OCI-LY1 (cell line): ENCODE data around the gene RSAD1.

Experiments
- H2AFZ ChIP-seq: fragments of 200-600 bp; sonication (generic), shearing (Covaris generic); 2 replicates; pipeline ENCODE4 v1.6.0; 2014; ENCODE audit warnings: antibody characterized with exemption, mild to moderate bottlenecking, low read length
- H3F3A ChIP-seq: fragments of 200-600 bp; sonication (generic), shearing (Covaris generic); 2 replicates; pipeline ENCODE4 v1.6.0; 2014; ENCODE audit warnings: mild to moderate bottlenecking, antibody characterized with exemption, low read length, moderate library complexity; ENCODE audit not compliant: insufficient read depth
- H3K27ac ChIP-seq: fragments of 200-600 bp; sonication (generic); 2 replicates; pipeline ENCODE4 v1.5.1; 2014; ENCODE audit warnings: low read length, mixed run types, mild to moderate bottlenecking, low read depth; ENCODE audit not compliant: poor library complexity, severe bottlenecking
- H3K27me3 ChIP-seq: fragments of 200-600 bp; sonication (generic); 2 replicates; pipeline ENCODE4 v1.6.0; 2014; ENCODE audit warnings: antibody characterized with exemption, mild to moderate bottlenecking, low read length, moderate library complexity; ENCODE audit not compliant: insufficient read depth
- H3K36me3 ChIP-seq: fragments of 200-600 bp; sonication (generic); 2 replicates; pipeline ENCODE4 v1.6.1; 2014; ENCODE audit warnings: mild to moderate bottlenecking, antibody characterized with exemption, low read length, moderate library complexity, mixed read lengths; ENCODE audit not compliant: insufficient read depth
- H3K4me1 ChIP-seq: fragments of 200-600 bp; sonication (generic); 2 replicates; pipeline ENCODE4 v1.5.1; 2014; ENCODE audit warnings: mild to moderate bottlenecking, low read length, moderate library complexity; ENCODE audit not compliant: insufficient read depth, severe bottlenecking
- H3K4me2 ChIP-seq: fragments of 200-600 bp; sonication (generic), shearing (Covaris generic); 2 replicates; pipeline ENCODE4 v1.6.1; 2014; ENCODE audit warnings: low read length
- H3K4me3 ChIP-seq: fragments of 200-600 bp; sonication (generic); 2 replicates; pipeline ENCODE4 v1.5.1; 2014; ENCODE audit warnings: low read length, low read depth, mild to moderate bottlenecking, mixed read lengths; ENCODE audit not compliant: poor library complexity, severe bottlenecking
- H3K79me2 ChIP-seq: fragments of 200-600 bp; shearing (Covaris generic); 2 replicates; pipeline ENCODE4 v1.6.1; 2016; ENCODE audit warnings: mixed run types, low read length, mixed read lengths; ENCODE audit not compliant: insufficient read depth
- H3K9ac ChIP-seq: fragments of 200-600 bp; sonication (generic), shearing (Covaris generic); 2 replicates; pipeline ENCODE4 v1.6.1; 2014; ENCODE audit warnings: mild to moderate bottlenecking, low read length, mixed read lengths
- H3K9me2 ChIP-seq: fragments of 200-600 bp; sonication (generic), shearing (Covaris generic); 2 replicates; pipeline ENCODE4 v1.6.1; 2014; ENCODE audit warnings: low read depth, mild to moderate bottlenecking, low read length, mixed read lengths
- H3K9me3 ChIP-seq: fragments of 200-600 bp; shearing (Covaris generic); 2 replicates; pipeline ENCODE4 v1.6.1; 2014; ENCODE audit warnings: low read length, mixed read lengths
- H4K20me1 ChIP-seq: fragments of 200-600 bp; sonication (generic), shearing (Covaris generic); 2 replicates; pipeline ENCODE4 v1.6.0; 2016; ENCODE audit warnings: mild to moderate bottlenecking, low read length; ENCODE audit not compliant: insufficient read depth
- CTCF ChIP-seq: fragments of 200-600 bp; sonication (generic), shearing (Covaris generic); IDR thresholded peaks from 2 replicates; pipeline ENCODE4 v1.5.1; 2017; ENCODE audit warnings: mild to moderate bottlenecking, antibody characterized with exemption, low read length, moderate library complexity, mixed read lengths
- EZH2 ChIP-seq: fragments of 200-600 bp; sonication (generic), shearing (Covaris generic); IDR thresholded peaks from 2 replicates; pipeline ENCODE4 v1.8.0; 2017; ENCODE audit warnings: borderline replicate concordance, mixed run types, mild to moderate bottlenecking, antibody characterized with exemption, low read length, moderate library complexity, mixed read lengths

RSAD1 gene

GRCh38 chr17:50432125-50432762 lies 46.4 kb upstream of the RSAD1 start:
- H3K9ac ChIP-seq, result no peak overlapping the region
- no peak overlapping the region for H3K4me3 ChIP-seq
- H3K36me3 ChIP-seq, result no peaks in the 10 kb centered on the region
- no peaks in the 10 kb centered on the region for H3K9me2 ChIP-seq
- H3K27ac ChIP-seq, result no peak overlapping the region
- H2AFZ ChIP-seq, result no peak overlapping the region
- TF ChIP-seq EZH2 (no peak), CTCF (no peak)
- H3K9me3 ChIP-seq, result no peaks in the 10 kb centered on the region
- no peaks in the 10 kb centered on the region for H4K20me1 ChIP-seq
- H3F3A ChIP-seq, result no peaks in the 10 kb centered on the region
- H3K79me2 ChIP-seq, result no peaks in the 10 kb centered on the region
- no peak overlapping the region for H3K4me2 ChIP-seq
- no peaks in the 10 kb centered on the region for H3K27me3 ChIP-seq
- peaks cover 4% of the 10 kb centered on the region for H3K4me1 ChIP-seq

DNA sequence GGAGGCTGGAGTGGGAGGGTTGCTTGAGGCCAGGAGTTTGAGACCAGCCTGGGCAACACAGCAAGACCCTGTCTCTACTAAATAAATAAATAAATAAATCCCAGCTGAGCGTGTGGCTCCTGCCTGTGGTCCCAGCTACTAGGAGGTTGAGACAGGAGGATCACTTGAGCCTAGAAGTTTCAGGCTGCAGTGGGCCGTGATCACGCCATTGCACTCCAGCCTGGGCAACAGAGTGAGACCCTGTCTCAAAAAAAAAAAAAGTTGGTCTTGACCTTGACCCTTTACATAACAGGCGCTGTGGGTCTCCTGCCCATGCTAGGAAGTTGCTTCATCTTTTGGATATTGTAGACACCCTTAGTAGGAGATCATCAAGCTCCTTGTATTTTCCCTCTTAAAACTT lies 41.3 kb upstream of the RSAD1 start:
- no peaks in the 10 kb centered on the region for H3K27me3 ChIP-seq
- H3K79me2 ChIP-seq, result no peaks in the 10 kb centered on the region
- H3K4me1 ChIP-seq, result no peaks in the 10 kb centered on the region
- no peak for TF ChIP-seq EZH2
- TF ChIP-seq CTCF, result no peak
- no peak overlapping the region for H3K4me2 ChIP-seq
- no peak overlapping the region for H3K9ac ChIP-seq
- no peaks in the 10 kb centered on the region for H4K20me1 ChIP-seq
- no peak overlapping the region for H3K4me3 ChIP-seq
- H3K9me2 ChIP-seq, result no peaks in the 10 kb centered on the region
- H3K36me3 ChIP-seq, result no peaks in the 10 kb centered on the region
- no peak overlapping the region for H3K27ac ChIP-seq
- H3F3A ChIP-seq, result no peaks in the 10 kb centered on the region
- no peaks in the 10 kb centered on the region for H3K9me3 ChIP-seq
- H2AFZ ChIP-seq, result no peak overlapping the region

DNA sequence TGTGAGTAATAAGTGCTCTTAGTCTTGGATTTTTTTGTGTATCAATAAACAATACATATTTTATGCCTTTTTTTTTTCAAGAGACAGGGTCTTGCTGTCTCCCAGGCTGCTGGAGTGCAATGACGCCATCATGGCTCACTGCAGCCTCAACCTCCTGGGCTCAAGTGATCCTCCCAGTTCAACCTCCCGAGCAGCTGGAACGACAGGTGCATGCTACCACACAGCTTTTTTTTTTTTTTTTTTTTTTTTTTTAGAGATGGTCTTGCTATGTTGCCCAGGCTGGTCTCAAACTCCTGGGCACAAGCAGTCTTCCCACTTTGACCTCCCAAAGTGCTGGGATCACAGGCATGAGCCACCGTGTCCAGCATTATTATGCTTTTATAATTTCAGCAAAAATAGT lies 39.7 kb upstream of the RSAD1 start:
- H3K27me3 ChIP-seq, result no peaks in the 10 kb centered on the region
- no peak overlapping the region for H3K9ac ChIP-seq
- H2AFZ ChIP-seq, result no peak overlapping the region
- H4K20me1 ChIP-seq, result no peaks in the 10 kb centered on the region
- H3F3A ChIP-seq, result no peaks in the 10 kb centered on the region
- no peaks in the 10 kb centered on the region for H3K4me1 ChIP-seq
- no peaks in the 10 kb centered on the region for H3K9me2 ChIP-seq
- no peaks in the 10 kb centered on the region for H3K9me3 ChIP-seq
- H3K27ac ChIP-seq, result no peak overlapping the region
- no peak for TF ChIP-seq CTCF
- no peak overlapping the region for H3K4me3 ChIP-seq
- H3K4me2 ChIP-seq, result no peak overlapping the region
- H3K36me3 ChIP-seq, result no peaks in the 10 kb centered on the region
- H3K79me2 ChIP-seq, result no peaks in the 10 kb centered on the region
